GM19351 (cell line): ENCODE results near the gene ANGPTL2.

Experiments
- ATAC-seq: cut with Tn5 transposase; IDR thresholded peaks from one replicate; pipeline ENCODE4 v1.9.1; 2021; ENCODE audit warnings: mild to moderate bottlenecking, moderate library complexity; ENCODE audit not compliant: unreplicated experiment

Gene ANGPTL2

GRCh38 chr9:127137640-127138360 lies 15.4 kb upstream of the ANGPTL2 start:
- no peak for ATAC-seq

DNA sequence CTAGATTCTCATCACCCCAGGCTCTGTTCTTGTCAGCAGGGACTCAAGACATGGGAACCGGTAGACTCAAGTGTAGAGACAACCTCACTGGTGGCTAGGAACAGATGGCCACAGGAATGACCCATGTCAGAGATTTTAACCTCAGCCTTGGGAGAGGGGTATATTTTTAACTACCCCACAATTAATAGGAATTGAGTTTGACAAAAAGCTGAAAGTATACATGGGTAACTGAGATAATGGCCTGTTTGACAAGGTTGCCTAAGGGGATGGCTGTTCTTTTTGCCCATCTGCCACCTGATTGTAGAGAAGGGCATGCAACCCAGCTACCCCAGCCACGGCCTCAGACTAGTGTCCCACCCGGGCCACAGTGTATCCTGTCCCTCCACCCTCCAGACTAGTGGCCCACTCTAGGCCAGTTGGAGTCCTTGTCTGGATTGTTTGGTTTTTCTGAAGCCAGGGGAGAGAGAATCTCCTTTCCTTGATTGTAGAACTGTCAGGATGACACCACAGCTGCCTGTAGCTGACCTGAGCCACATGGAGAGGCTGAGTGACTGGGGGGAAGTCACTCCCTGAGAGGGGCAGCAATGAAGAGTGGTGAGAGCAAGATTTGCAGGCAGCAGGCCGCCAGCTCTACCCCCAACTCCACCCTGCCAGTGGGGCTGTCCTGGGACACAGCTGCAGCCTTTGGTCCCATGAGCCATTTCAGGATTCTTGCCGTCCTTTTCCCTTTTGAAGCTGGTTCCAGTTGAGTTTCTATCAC lies 14.6 kb upstream of the ANGPTL2 start:
- ATAC-seq = no peak

GRCh38 chr9:127136081-127136879 lies 13.8 kb upstream of the ANGPTL2 start:
- ATAC-seq = no peak

DNA sequence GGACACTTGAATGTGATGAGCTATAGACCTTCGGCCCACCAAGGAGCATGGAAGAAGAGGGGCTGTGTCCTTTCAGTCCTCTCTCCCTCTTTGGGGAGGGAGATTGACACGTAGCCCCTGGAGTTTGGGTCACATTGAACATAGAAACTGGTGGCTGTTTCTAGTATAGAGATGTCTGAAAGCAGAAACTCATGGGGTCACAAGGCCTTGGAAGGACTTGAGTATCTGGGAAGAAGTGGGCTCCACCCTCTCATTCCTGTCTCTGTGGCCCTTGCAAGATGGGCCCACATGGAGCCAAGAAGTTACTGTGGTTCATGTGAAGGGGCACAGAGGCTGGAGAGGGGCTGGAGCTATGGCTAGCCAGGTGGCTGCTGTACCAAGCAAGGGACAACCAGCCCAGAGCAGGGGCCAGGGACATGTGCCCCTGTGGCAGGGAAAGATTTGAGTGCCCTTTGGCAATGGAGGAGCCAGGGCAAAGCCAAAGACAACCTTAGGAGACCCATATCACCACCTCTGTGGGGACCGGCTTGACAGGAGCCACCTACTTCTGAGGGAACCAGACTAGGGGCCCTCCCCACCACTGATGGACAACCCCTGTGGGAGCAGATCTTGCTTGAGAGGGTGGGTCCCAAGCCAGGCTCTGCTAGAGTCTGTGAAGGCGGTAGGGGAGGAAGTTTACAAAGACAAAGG lies 12.8 kb upstream of the ANGPTL2 start:
- ATAC-seq = no peak

- no peak for ATAC-seq
Measured at GRCh38 chr9:127133739-127134167, 11.3 kb upstream of the ANGPTL2 start.

- ATAC-seq = no peak
Measured at GRCh38 chr9:127132921-127133647, 10.6 kb upstream of the ANGPTL2 start.

DNA sequence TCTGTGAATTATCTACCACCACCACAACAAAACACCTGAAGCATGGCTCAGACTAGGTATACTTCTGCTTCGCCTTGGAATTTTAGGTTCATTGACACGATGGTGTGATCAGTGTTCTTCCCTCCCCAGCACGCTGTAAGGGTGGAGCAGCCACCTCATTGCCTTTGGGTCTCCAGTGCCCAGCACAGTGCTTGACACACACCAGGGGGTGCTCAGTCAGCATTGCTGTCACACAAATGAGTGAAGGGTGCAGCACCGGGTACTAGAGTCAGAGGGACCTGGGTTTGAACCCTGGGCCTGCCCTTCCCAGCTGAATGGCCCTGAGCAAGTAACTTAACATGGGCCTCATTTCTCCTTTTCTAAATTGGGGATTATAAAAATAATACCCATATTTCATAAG lies 9.9 kb upstream of the ANGPTL2 start:
- ATAC-seq = no peak

GRCh38 chr9:127131871-127132270 lies 9.4 kb upstream of the ANGPTL2 start:
- ATAC-seq = no peak

DNA sequence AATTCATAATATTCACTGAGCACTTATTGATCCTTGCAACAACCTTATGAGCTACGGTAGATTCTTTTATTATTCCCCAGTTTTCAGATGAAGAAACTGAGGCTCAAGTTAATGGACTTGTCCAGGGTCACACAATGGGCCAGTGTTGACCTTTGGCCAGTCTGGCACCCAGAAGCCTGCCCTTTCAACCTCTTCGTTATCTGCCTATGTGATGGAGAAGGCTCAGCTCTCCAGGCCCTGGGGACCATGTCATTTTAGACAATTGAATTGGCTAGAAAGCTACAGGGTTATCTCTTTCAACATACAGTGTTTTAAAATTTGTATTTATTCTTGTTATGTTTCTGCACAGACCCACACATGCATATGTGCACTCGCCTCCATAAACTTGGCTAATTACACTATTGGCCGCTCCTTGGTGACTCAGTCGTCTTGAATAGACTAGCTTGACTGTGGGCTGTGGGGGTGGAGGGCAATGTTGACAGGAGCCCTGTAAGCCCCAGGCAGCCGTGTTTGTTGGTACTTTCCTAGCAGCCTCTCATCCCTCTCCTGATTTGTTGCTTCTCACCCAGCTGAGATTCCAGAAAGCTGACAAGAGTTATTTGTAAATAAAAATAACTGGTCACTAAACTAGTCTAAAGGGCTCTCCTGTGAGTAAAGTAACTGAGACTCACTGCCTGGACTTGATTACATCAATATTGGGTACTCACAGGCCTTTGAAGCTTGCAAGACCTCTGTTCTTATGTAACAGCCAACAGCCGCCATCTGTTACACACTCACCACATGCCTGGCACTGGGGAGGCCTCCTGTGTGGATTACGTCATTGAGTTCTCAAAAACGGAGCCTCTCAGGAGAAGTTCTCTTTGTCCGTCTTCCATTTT lies 8.5 kb upstream of the ANGPTL2 start:
- no peak for ATAC-seq

- ATAC-seq = no peak
Measured at GRCh38 chr9:127130235-127130634, 7.8 kb upstream of the ANGPTL2 start.

DNA sequence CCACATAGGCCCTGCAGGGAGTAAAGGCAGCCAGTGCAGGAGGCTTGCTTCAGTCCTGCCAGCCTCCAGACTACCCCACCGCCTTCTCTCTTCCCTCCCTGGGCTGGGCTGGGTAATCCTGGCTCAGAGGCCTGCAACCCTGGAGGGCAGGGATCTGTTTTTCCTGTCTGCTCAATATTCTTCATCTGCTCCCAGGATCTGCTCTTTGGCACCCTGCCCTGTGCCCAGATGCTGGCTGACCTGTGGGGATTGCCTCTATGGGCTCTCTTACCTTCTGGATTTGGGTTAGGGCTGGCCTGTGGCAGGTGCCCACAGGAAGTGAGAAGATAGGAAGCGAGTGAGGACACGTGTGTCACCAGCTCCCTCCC lies 7.3 kb upstream of the ANGPTL2 start:
- no peak for ATAC-seq

DNA sequence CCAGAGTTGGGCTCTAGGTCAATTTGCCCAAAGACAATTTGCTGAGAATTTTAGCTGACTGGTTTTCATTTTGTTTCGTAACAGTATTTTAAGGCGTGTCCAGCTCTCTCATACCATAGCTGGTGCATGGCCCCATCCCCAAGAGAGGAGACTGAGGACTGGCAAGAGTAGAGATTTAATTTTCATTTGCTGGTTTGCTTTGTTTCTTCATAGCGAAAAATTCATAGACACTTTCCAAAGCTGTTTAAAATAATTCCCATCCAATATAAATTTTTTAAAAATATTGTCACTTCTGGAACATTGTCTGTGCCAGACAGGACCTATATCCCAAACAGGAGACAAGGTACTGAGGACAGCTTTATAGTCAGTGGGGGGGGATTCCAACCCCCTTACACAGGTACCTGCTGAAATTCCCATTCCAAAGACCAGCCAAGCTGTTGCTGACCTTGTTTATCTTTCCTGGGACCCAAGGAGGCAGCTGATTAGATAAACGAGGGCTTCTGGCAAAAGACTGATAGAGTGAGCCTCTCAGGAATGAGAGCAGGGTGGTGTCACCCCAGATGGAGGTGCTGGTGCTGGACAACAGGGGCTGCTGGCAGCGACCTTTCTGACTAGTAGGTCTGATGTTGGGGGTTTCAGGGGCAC lies 6.8 kb upstream of the ANGPTL2 start:
- ATAC-seq = no peak

- no peak for ATAC-seq
Measured at GRCh38 chr9:127128341-127129072, 6.1 kb upstream of the ANGPTL2 start.

- no peak for ATAC-seq
Measured at GRCh38 chr9:127126971-127127370, 4.5 kb upstream of the ANGPTL2 start.

DNA sequence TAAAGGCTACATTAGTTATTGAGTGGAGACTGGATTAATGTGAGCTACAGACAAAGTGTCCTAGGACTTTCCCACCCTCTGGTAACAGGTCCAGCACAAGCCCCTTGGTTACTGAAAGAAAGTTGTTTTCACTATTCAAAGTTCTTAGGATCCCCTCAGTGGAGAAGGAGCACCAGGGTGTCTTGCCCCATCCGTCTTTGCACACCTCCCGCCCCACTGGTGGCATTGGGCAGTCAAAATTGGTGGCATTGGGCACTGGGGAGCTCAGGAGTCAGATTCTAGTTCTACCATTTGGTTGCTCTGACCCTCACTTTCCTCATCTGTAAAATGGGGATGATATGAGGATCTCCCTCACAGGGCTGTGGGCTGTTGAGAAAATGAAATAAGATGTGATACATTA lies 2.4 kb upstream of the ANGPTL2 start:
- no peak for ATAC-seq

- ATAC-seq = no peak
Measured at GRCh38 chr9:127124111-127124531, 1.7 kb upstream of the ANGPTL2 start.

- ATAC-seq = no peak
Measured at GRCh38 chr9:127123064-127123890, 842 bp upstream of the ANGPTL2 start.
